ENCODE results near the gene SSNA1. TPM values are rescaled to one million over a fixed set of nuclear protein-coding genes. Genes with fewer than 3 reads are reported as not detected.

Gene SSNA1
- total and polyA plus RNA-seq, 9 of the 15 experiments (the other 6 are each of a cell fraction or from before 2014, with no cell fraction given): 1.9 to 130 (median 57.1) TPM

DNA sequence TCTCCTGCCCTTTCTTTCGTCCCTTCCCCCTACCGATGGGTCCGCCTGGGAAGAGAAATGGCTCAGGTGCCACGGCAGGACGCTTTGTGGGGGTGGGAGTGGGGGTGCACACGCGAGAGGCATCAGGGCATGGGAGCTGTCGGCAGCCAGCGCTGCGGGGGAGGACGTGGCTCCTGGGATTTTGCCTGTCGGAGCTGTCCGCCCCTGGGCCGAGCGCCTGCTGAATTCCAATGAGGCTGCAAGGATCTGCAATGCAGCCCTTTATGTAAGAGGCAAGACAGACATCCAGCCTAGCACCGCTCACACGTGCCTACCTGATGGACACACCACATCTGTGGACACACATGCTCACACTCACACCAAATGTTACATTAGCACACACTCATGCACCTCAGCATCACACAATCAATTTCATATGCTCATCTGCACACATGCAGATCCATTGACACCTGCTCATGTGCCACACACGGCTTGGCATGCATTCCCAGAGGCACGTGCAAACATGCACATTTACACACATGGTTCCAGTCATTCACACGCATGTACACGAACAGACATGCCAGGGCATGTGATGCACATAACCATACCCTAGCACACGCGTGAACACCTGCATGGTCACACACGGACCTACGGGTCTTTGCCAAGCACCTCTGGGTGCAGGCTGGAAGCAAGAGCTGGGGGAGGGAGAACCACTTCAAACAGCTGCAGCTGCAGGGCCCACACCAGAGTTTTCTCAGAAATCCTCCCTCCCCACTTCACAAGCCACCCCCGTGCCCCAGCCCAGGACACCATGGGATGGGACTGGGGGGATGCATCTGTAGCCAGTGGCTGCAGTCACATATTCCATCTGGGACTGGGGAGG, 48.1 kb upstream of the SSNA1 start:
- Histone ChIP-seq H3K9me3 (replicated peaks; ENCODE audit: control insufficient read depth, insufficient read depth, low read depth, low read length) (no peaks in the 10 kb centered on the region), H3K9ac (ENCODE audit: insufficient read depth in 1 of 2, low read depth in 2 of 2, low read length in 2 of 2) (no peak overlapping the region), H3K4me1 (replicated peaks in 1 of 2; ENCODE audit: control insufficient read depth in 2 of 2, insufficient read depth in 2 of 2, low read length in 2 of 2) (peaks cover 0 to 52% of the 10 kb centered on the region in 2 experiments; a peak in 2 of 5 replicates), H3K27ac (ENCODE audit: extremely low read depth, low read depth, low read length) (no peak overlapping the region), H3K4me3 (no peak overlapping the region), H4K20me1 (replicated peaks; ENCODE audit: control insufficient read depth, insufficient read depth, low read length) (peaks cover 24% of the 10 kb centered on the region), H3K27me3 (ENCODE audit: control insufficient read depth in 2 of 2, insufficient read depth in 2 of 2, low read length in 2 of 2) (peaks cover 43 to 84% of the 10 kb centered on the region in 2 experiments; a peak in 4 of 5 replicates), H3K9me1 (ENCODE audit: control insufficient read depth, insufficient read depth, low read length) (no peaks in the 10 kb centered on the region), H3K4me2 (ENCODE audit: insufficient read depth, low read length) (no peak overlapping the region), H3K36me3 (ENCODE audit: control insufficient read depth, insufficient read depth, low read length) (no peaks in the 10 kb centered on the region), H3K79me2 (ENCODE audit: control insufficient read depth, insufficient read depth, low read length) (no peaks in the 10 kb centered on the region), H2AFZ (ENCODE audit: low read depth, low read length) (no peak overlapping the region)
- ATAC-seq: no peak
- DNase-seq (ENCODE audit: extremely low read depth in 1 of 4, low spot score in 3 of 4): peak in 1 of 4 experiments; percentile 5
- CTCF ChIA-PET (ENCODE audit: low intra/inter-chr PET ratio): no interaction called here
- POLR2A ChIA-PET: interaction anchor here (0.8 to 2.5 kb wide), 4 partner anchors 10 to 87 kb away, joined by 4 to 22 read pairs (median 10); partner anchors contain the start of gene ENTPD2
- intact Hi-C loops (cut with micrococcal nuclease) (no loop called here), in situ Hi-C loops (cut with MboI) (no loop called here)
- no peak for FAIRE-seq
- 5% methylated on average over 23 of the region's 26 CpGs for WGBS (ENCODE audit: insufficient coverage, low coverage, missing lambda C conversion rate)
- no TSS peak for BruUV-seq (replicated peaks)
- TF ChIP-seq, protein P1, sequence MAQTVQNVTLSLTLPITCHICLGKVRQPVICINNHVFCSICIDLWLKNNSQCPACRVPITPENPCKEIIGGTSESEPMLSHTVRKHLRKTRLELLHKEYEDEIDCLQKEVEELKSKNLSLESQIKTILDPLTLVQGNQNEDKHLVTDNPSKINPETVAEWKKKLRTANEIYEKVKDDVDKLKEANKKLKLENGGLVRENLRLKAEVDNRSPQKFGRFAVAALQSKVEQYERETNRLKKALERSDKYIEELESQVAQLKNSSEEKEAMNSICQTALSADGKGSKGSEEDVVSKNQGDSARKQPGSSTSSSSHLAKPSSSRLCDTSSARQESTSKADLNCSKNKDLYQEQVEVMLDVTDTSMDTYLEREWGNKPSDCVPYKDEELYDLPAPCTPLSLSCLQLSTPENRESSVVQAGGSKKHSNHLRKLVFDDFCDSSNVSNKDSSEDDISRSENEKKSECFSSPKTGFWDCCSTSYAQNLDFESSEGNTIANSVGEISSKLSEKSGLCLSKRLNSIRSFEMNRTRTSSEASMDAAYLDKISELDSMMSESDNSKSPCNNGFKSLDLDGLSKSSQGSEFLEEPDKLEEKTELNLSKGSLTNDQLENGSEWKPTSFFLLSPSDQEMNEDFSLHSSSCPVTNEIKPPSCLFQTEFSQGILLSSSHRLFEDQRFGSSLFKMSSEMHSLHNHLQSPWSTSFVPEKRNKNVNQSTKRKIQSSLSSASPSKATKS (CRISPR knock-in tag; IDR thresholded peaks at IDR 0.05): no peak
- TF ChIP-seq, protein P2, sequence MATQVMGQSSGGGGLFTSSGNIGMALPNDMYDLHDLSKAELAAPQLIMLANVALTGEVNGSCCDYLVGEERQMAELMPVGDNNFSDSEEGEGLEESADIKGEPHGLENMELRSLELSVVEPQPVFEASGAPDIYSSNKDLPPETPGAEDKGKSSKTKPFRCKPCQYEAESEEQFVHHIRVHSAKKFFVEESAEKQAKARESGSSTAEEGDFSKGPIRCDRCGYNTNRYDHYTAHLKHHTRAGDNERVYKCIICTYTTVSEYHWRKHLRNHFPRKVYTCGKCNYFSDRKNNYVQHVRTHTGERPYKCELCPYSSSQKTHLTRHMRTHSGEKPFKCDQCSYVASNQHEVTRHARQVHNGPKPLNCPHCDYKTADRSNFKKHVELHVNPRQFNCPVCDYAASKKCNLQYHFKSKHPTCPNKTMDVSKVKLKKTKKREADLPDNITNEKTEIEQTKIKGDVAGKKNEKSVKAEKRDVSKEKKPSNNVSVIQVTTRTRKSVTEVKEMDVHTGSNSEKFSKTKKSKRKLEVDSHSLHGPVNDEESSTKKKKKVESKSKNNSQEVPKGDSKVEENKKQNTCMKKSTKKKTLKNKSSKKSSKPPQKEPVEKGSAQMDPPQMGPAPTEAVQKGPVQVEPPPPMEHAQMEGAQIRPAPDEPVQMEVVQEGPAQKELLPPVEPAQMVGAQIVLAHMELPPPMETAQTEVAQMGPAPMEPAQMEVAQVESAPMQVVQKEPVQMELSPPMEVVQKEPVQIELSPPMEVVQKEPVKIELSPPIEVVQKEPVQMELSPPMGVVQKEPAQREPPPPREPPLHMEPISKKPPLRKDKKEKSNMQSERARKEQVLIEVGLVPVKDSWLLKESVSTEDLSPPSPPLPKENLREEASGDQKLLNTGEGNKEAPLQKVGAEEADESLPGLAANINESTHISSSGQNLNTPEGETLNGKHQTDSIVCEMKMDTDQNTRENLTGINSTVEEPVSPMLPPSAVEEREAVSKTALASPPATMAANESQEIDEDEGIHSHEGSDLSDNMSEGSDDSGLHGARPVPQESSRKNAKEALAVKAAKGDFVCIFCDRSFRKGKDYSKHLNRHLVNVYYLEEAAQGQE (IDR thresholded peaks at IDR 0.05; ENCODE audit: borderline replicate concordance): peak; percentile 49
- TF ChIP-seq, protein P2 (CRISPR knock-in tag; IDR thresholded peaks at IDR 0.05; ENCODE audit: low read depth): no peak
- TF ChIP-seq NCOA6 (IDR thresholded peaks at IDR 0.05): no peak
- TF ChIP-seq, protein P3, sequence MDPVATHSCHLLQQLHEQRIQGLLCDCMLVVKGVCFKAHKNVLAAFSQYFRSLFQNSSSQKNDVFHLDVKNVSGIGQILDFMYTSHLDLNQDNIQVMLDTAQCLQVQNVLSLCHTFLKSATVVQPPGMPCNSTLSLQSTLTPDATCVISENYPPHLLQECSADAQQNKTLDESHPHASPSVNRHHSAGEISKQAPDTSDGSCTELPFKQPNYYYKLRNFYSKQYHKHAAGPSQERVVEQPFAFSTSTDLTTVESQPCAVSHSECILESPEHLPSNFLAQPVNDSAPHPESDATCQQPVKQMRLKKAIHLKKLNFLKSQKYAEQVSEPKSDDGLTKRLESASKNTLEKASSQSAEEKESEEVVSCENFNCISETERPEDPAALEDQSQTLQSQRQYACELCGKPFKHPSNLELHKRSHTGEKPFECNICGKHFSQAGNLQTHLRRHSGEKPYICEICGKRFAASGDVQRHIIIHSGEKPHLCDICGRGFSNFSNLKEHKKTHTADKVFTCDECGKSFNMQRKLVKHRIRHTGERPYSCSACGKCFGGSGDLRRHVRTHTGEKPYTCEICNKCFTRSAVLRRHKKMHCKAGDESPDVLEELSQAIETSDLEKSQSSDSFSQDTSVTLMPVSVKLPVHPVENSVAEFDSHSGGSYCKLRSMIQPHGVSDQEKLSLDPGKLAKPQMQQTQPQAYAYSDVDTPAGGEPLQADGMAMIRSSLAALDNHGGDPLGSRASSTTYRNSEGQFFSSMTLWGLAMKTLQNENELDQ (CRISPR knock-in tag; IDR thresholded peaks at IDR 0.05; ENCODE audit: borderline replicate concordance): no peak
- TF ChIP-seq, protein P4, sequence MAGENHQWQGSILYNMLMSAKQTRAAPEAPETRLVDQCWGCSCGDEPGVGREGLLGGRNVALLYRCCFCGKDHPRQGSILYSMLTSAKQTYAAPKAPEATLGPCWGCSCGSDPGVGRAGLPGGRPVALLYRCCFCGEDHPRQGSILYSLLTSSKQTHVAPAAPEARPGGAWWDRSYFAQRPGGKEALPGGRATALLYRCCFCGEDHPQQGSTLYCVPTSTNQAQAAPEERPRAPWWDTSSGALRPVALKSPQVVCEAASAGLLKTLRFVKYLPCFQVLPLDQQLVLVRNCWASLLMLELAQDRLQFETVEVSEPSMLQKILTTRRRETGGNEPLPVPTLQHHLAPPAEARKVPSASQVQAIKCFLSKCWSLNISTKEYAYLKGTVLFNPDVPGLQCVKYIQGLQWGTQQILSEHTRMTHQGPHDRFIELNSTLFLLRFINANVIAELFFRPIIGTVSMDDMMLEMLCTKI (IDR thresholded peaks at IDR 0.05; ENCODE audit: partially characterized antibody): no peak
